DMS79 treated with DMSO at 0.1 percent for 48 hours (cell line): ENCODE measurements around the gene IL1RAP.
"Not testable (repeated sequence)": the region's sequence is repeated elsewhere in the genome, so short reads cannot be mapped to it uniquely, and the experiment has no call there.

Source experiments
- DNase-seq: peaks from one replicate; lab custom pipeline; 2025; lab: John Stamatoyannopoulos, UW

Gene IL1RAP

GRCh38 chr3:190666821-190667220 lies 152.9 kb downstream of the IL1RAP start:
- no peak for DNase-seq

GRCh38 chr3:190671658-190672057 lies 157.8 kb downstream of the IL1RAP start:
- no peak for DNase-seq

- DNase-seq = no peak
These were observed 159.3 kb downstream of the IL1RAP start for GRCh38 chr3:190673148-190673547.

GRCh38 chr3:190676481-190676880 lies 162.6 kb downstream of the IL1RAP start:
- no peak for DNase-seq

GRCh38 chr3:190677001-190677400 lies 163.1 kb downstream of the IL1RAP start:
- no peak for DNase-seq

GRCh38 chr3:190677868-190678267 lies 164.0 kb downstream of the IL1RAP start:
- DNase-seq = not testable (repeated sequence)

- DNase-seq = no peak
These were observed 166.8 kb downstream of the IL1RAP start for GRCh38 chr3:190680691-190681090.

GRCh38 chr3:190684776-190685175 lies 170.9 kb downstream of the IL1RAP start:
- DNase-seq = no peak

- DNase-seq = no peak
These were observed 172.1 kb downstream of the IL1RAP start for GRCh38 chr3:190686011-190686410.

- DNase-seq = no peak
These were observed 176.4 kb downstream of the IL1RAP start for GRCh38 chr3:190690246-190690645.

- DNase-seq = no peak
These were observed 178.4 kb downstream of the IL1RAP start for GRCh38 chr3:190692256-190692655.

- DNase-seq = no peak
These were observed 180.6 kb downstream of the IL1RAP start for GRCh38 chr3:190694335-190695001.

- no peak for DNase-seq
These were observed 181.3 kb downstream of the IL1RAP start for GRCh38 chr3:190695225-190695624.

GRCh38 chr3:190695994-190696393 lies 182.1 kb downstream of the IL1RAP start:
- no peak for DNase-seq

- no peak for DNase-seq
These were observed 183.1 kb downstream of the IL1RAP start for GRCh38 chr3:190696777-190697501.

- no peak for DNase-seq
These were observed 183.6 kb downstream of the IL1RAP start for GRCh38 chr3:190697502-190697830.

GRCh38 chr3:190697901-190698300 lies 184.0 kb downstream of the IL1RAP start:
- no peak for DNase-seq

GRCh38 chr3:190699776-190700175 lies 185.9 kb downstream of the IL1RAP start:
- DNase-seq = no peak

GRCh38 chr3:190701096-190701532 lies 187.2 kb downstream of the IL1RAP start:
- DNase-seq = no peak

GRCh38 chr3:190706582-190706981 lies 192.7 kb downstream of the IL1RAP start:
- DNase-seq = no peak
